Duodenal mucosa (tissue), 2 donors: Measurements from ENCODE around the gene TBL2.
A peak's percentile ranks its signal among the peaks of the same experiment; 100 is the strongest.
"Not testable (repeated sequence)": the region's sequence is repeated elsewhere in the genome, so short reads cannot be mapped to it uniquely, and the experiment has no call there.

Experiments
- H3K27ac ChIP-seq: one replicate; pipeline ENCODE4 v1.7.0; 2013; ENCODE audit warnings: low read depth, low read length
- H3K27me3 ChIP-seq, 2 donors: one replicate each; pipeline ENCODE4 v1.7.0; 2013; ENCODE audit warnings: low read length in 2 of 2, control low read depth in 1 of 2; ENCODE audit not compliant: insufficient read depth in 2 of 2, control insufficient read depth in 1 of 2
- H3K36me3 ChIP-seq, 2 donors: one replicate each; pipeline ENCODE4 v1.7.0; 2013; ENCODE audit warnings: low read length in 2 of 2, control low read depth in 1 of 2; ENCODE audit not compliant: insufficient read depth in 2 of 2, control insufficient read depth in 1 of 2
- H3K4me1 ChIP-seq, 2 donors: one replicate each; pipeline ENCODE4 v1.7.0; 2013; ENCODE audit warnings: low read length in 2 of 2, control low read depth in 1 of 2; ENCODE audit not compliant: insufficient read depth in 2 of 2, control insufficient read depth in 1 of 2
- H3K4me3 ChIP-seq, 2 donors: one replicate each; pipeline ENCODE4 v1.7.0; 2013; ENCODE audit warnings: low read length in 2 of 2, low read depth in 1 of 2
- H3K9ac ChIP-seq, 2 donors: one replicate each; pipeline ENCODE4 v1.7.0; 2013; ENCODE audit warnings: low read length in 2 of 2, low read depth in 1 of 2
- H3K9me3 ChIP-seq, 2 donors: one replicate each; pipeline ENCODE4 v1.7.0; 2013; ENCODE audit warnings: low read length in 2 of 2, control low read depth in 1 of 2; ENCODE audit not compliant: control insufficient read depth in 1 of 2

Gene TBL2

GRCh38 chr7:73570521-73570920, 7.9 kb downstream of the TBL2 start:
- no peak overlapping the region for H3K4me3 ChIP-seq
- H3K27ac ChIP-seq: no peak overlapping the region
- no peaks in the 10 kb centered on the region for H3K27me3 ChIP-seq
- peaks cover 2 to 14% of the 10 kb centered on the region in 2 donors for H3K4me1 ChIP-seq
- peaks cover 44 to 61% of the 10 kb centered on the region in 2 donors for H3K36me3 ChIP-seq
- H3K9ac ChIP-seq: no peak overlapping the region
- no peaks in the 10 kb centered on the region for H3K9me3 ChIP-seq

- Histone ChIP-seq H3K4me3 (no peak overlapping the region), H3K27ac (no peak overlapping the region), H3K4me1 (peaks cover 5 to 14% of the 10 kb centered on the region in 2 donors), H3K9me3 (no peaks in the 10 kb centered on the region), H3K36me3 (peaks cover 40 to 52% of the 10 kb centered on the region in 2 donors), H3K9ac (no peak overlapping the region), H3K27me3 (no peaks in the 10 kb centered on the region)
Measured at GRCh38 chr7:73569042-73569608, 9.3 kb downstream of the TBL2 start.

GRCh38 chr7:73567846-73568685, 10.3 kb downstream of the TBL2 start:
- H3K9me3 ChIP-seq: no peaks in the 10 kb centered on the region
- peaks cover 5 to 7% of the 10 kb centered on the region in 2 donors for H3K4me1 ChIP-seq
- H3K4me3 ChIP-seq: no peak overlapping the region
- H3K27ac ChIP-seq: no peak overlapping the region
- H3K36me3 ChIP-seq: peaks cover 30 to 42% of the 10 kb centered on the region in 2 donors
- H3K9ac ChIP-seq: no peak overlapping the region
- H3K27me3 ChIP-seq: no peaks in the 10 kb centered on the region

- Histone ChIP-seq H3K9ac (no peak overlapping the region), H3K4me3 (no peak overlapping the region), H3K4me1 (peaks cover 5% of the 10 kb centered on the region in 2 donors), H3K9me3 (no peaks in the 10 kb centered on the region), H3K27me3 (no peaks in the 10 kb centered on the region), H3K36me3 (peaks cover 20 to 33% of the 10 kb centered on the region in 2 donors), H3K27ac (no peak overlapping the region)
Measured at GRCh38 chr7:73567140-73567539, 11.2 kb downstream of the TBL2 start.

- H3K4me3 ChIP-seq: peak overlapping the region; percentile 82 to 86
- H3K9me3 ChIP-seq, H3K4me1 ChIP-seq, H3K27me3 ChIP-seq, H3K27ac ChIP-seq: not testable (repeated sequence)
- H3K9ac ChIP-seq: peak overlapping the region; percentile 58 to 77
- peaks cover 17 to 25% of the 10 kb centered on the region in 2 donors for H3K36me3 ChIP-seq
Measured at GRCh38 chr7:73566431-73566830, 11.9 kb downstream of the TBL2 start.

GRCh38 chr7:73565675-73566340, 12.6 kb downstream of the TBL2 start:
- no peaks in the 10 kb centered on the region for H3K9me3 ChIP-seq
- H3K4me1 ChIP-seq: peaks cover 5% of the 10 kb centered on the region in 2 donors
- peak overlapping the region; percentile 82 to 86 for H3K4me3 ChIP-seq
- peaks cover 11 to 19% of the 10 kb centered on the region in 2 donors for H3K36me3 ChIP-seq
- H3K27me3 ChIP-seq: no peaks in the 10 kb centered on the region
- H3K9ac ChIP-seq: peak overlapping the region; percentile 58 to 77
- H3K27ac ChIP-seq: no peak overlapping the region

GRCh38 chr7:73560109-73560835, 18.1 kb downstream of the TBL2 start:
- Histone ChIP-seq H3K27me3 (no peaks in the 10 kb centered on the region), H3K4me3 (no peak overlapping the region), H3K9me3 (no peaks in the 10 kb centered on the region), H3K4me1 (peaks cover 0 to 25% of the 10 kb centered on the region in 2 donors), H3K36me3 (no peaks in the 10 kb centered on the region), H3K27ac (no peak overlapping the region), H3K9ac (peak overlapping the region in 1 of 2 donors; percentile 12)

GRCh38 chr7:73557397-73558257, 20.8 kb downstream of the TBL2 start, which contains the start of gene BCL7B:
TSS of gene BCL7B (minus strand) at chr7:73557690. CDS start at chr7:73557578, 112 bp downstream.
- Histone ChIP-seq H3K9ac (peak within 1 kb of the TSS; percentile 88 to 94), H3K27ac (peak within 1 kb of the TSS; percentile 100), H3K36me3 (peaks cover 3 to 17% of the 10 kb centered on the region in 2 donors), H3K4me3 (peak within 1 kb of the TSS; percentile 89 to 97), H3K4me1 (peaks cover 5 to 29% of the 10 kb centered on the region in 2 donors), H3K9me3 (no peaks in the 10 kb centered on the region), H3K27me3 (no peaks in the 10 kb centered on the region)

GRCh38 chr7:73557108-73557396, 21.3 kb downstream of the TBL2 start:
- H3K4me1 ChIP-seq: peaks cover 5 to 29% of the 10 kb centered on the region in 2 donors
- no peaks in the 10 kb centered on the region for H3K9me3 ChIP-seq
- H3K9ac ChIP-seq: peak overlapping the region; percentile 88 to 94
- H3K27ac ChIP-seq: peak overlapping the region; percentile 100
- H3K27me3 ChIP-seq: no peaks in the 10 kb centered on the region
- H3K36me3 ChIP-seq: peaks cover 3 to 18% of the 10 kb centered on the region in 2 donors
- peak overlapping the region; percentile 89 to 97 for H3K4me3 ChIP-seq
